ENCODE data around the gene SMAD7. TPM values are rescaled to one million over a fixed set of nuclear protein-coding genes. Genes with fewer than 3 reads are reported as not detected.
A peak's percentile ranks its signal among the peaks of the same experiment; 100 is the strongest.

The SMAD7 gene
- total and polyA plus RNA-seq, 9 donors: 10.7 to 36.5 (median 13.7) TPM

DNA sequence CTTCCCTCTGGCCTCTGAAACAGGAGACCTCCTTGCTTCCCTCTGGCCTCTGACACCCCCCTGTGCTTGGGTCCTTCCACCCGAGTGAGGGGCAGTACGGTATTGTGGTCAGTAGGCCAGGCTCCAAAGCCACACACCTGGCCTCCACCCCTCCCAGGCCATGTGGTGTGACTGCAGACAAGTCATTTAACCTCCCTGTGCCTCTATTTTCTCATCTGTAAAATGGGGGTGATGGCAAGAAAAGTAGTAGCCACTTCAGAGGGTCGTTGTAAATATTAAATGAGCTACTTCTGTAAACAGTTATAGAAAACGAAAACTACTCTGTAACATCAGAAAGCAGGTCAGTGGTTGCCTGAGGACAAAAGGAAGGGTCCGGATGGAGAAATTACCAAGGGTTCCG is 74.2 kb downstream of the SMAD7 start:
- no peak for TF ChIP-seq POLR2A (IDR thresholded peaks at IDR 0.05)
- TF ChIP-seq, protein P1, sequence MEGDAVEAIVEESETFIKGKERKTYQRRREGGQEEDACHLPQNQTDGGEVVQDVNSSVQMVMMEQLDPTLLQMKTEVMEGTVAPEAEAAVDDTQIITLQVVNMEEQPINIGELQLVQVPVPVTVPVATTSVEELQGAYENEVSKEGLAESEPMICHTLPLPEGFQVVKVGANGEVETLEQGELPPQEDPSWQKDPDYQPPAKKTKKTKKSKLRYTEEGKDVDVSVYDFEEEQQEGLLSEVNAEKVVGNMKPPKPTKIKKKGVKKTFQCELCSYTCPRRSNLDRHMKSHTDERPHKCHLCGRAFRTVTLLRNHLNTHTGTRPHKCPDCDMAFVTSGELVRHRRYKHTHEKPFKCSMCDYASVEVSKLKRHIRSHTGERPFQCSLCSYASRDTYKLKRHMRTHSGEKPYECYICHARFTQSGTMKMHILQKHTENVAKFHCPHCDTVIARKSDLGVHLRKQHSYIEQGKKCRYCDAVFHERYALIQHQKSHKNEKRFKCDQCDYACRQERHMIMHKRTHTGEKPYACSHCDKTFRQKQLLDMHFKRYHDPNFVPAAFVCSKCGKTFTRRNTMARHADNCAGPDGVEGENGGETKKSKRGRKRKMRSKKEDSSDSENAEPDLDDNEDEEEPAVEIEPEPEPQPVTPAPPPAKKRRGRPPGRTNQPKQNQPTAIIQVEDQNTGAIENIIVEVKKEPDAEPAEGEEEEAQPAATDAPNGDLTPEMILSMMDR (IDR thresholded peaks at IDR 0.05): no peak
- TF ChIP-seq EP300 (IDR thresholded peaks at IDR 0.05): no peak
- H3K4me1 ChIP-seq (ENCODE audit: insufficient read depth): no peaks in the 10 kb centered on the region
- peak in 2 of 5 donors; percentile 7 to 19 for DNase-seq
- H3K27ac ChIP-seq: no peak overlapping the region
- H3K27me3 ChIP-seq: no peaks in the 10 kb centered on the region
- intact Hi-C loops (cut with DNase I): no loop called here
- H3K4me3 ChIP-seq: no peak overlapping the region
- 89 to 95% (median 92%) methylated on average over 6 of the region's 6 CpGs for WGBS, 3 donors
- H3K36me3 ChIP-seq: no peaks in the 10 kb centered on the region
- no peaks in the 10 kb centered on the region for H3K9me3 ChIP-seq

DNA sequence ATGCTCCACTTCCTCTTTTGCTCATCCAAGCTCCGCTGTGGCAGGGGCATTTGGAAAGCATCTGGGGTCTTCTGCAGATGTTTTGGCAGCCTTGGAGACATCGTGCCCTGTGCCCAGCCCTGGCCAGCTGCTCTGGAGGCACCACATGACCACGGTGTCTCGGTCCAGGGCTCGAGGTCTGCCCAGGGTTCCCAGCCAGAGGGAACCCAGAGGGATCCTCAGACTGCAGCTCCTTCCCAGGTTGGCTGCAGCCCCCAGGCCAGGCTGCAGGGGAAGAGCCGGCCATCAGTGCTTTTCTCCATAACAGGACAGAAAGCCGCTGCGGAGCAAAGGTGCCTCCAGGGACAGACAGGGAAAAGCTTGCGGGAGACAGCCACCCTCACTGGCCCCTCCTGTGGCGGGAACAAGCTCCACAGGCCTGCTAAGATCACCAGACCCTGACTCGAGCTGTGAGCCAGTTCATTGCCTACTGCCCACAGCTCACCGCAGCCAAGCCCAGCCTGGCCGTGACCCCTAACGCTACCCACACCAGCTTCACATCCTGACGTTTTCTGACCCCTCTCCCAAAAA is 74.7 kb downstream of the SMAD7 start:
- H3K4me3 ChIP-seq: no peak overlapping the region
- H3K9me3 ChIP-seq: no peaks in the 10 kb centered on the region
- peak in 2 of 5 donors; percentile 21 to 32 for DNase-seq
- H3K27ac ChIP-seq: no peak overlapping the region
- TF ChIP-seq POLR2A (IDR thresholded peaks at IDR 0.05) (no peak), EP300 (IDR thresholded peaks at IDR 0.05) (no peak)
- TF ChIP-seq, protein P1 (IDR thresholded peaks at IDR 0.05): no peak
- intact Hi-C loops (cut with DNase I): no loop called here
- no peaks in the 10 kb centered on the region for H3K36me3 ChIP-seq
- WGBS, 3 donors: 66 to 73% (median 67%) methylated on average over 15 of the region's 15 CpGs
- no peaks in the 10 kb centered on the region for H3K4me1 ChIP-seq (ENCODE audit: insufficient read depth)
- no peaks in the 10 kb centered on the region for H3K27me3 ChIP-seq

DNA sequence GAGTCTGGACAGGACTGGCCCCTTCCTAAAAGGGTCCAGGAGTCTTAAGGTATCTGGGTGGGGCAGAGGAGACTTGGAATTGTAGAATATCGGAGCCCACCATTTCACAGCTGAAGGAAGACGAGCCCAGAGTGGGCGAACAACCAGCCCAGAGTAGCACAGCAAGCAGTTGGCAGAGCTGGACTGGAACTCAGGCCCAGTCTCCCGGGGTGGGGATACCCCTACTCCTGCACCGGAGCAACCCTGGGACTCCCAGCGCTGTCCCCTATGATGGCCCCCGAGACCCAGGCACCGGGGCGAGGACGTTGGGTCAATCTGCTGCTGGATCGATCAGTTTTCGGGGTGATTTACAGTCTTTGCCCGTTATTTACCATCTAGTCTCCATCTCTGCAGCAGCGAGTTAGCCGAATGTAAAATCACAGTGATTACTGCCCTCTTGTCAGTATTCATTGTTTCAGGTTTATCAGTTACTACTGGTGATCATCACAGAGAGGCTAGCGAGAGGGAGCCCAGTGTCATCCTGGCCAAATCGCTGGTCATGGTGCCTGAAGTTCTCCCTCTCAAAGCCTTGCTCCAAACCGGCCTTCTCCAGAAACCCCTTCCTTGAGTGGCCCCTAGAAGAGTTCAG is 75.3 kb downstream of the SMAD7 start:
- no peaks in the 10 kb centered on the region for H3K9me3 ChIP-seq

DNA sequence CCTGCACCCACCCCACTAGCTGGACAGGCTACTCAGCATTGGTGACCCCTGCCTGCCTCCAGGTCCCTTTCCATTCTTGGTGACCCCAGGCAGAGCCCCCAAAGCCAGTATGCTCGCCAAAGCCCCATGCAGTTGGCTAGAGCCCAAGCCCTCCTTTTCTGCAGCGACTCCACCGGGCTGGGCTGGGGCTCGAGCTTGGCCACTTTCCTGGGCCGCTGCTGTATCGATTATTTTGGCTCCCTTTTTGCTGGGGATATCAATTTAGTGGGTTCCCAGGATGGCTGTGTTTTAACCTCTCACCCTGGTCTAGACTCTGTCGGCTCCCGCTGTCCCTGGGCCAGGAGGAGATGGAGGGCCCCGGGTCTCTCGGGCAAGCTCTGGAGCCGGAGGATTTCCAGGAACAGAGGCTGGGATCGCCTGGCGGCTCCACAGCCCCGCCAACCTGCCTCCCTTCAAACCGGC is 76.0 kb downstream of the SMAD7 start:
- intact Hi-C loops (cut with DNase I): no loop called here
- Histone ChIP-seq H3K27me3 (no peaks in the 10 kb centered on the region), H3K9me3 (no peaks in the 10 kb centered on the region), H3K4me1 (ENCODE audit: insufficient read depth) (no peaks in the 10 kb centered on the region), H3K27ac (no peak overlapping the region), H3K4me3 (no peak overlapping the region), H3K36me3 (no peaks in the 10 kb centered on the region)
- DNase-seq: no peak
- WGBS, 3 donors: 85 to 89% (median 86%) methylated on average over 15 of the region's 15 CpGs
- TF ChIP-seq POLR2A (IDR thresholded peaks at IDR 0.05) (no peak), EP300 (IDR thresholded peaks at IDR 0.05) (no peak)
- TF ChIP-seq, protein P1 (IDR thresholded peaks at IDR 0.05): no peak

More for the DNA sequence above, 75.3 kb downstream of the SMAD7 start:
- Histone ChIP-seq H3K4me3 (no peak overlapping the region), H3K4me1 (ENCODE audit: insufficient read depth) (no peaks in the 10 kb centered on the region), H3K27ac (no peak overlapping the region), H3K27me3 (no peaks in the 10 kb centered on the region), H3K36me3 (no peaks in the 10 kb centered on the region)
- 93 to 96% (median 95%) methylated on average over 18 of the region's 18 CpGs for WGBS, 3 donors
- intact Hi-C loops (cut with DNase I): no loop called here
- TF ChIP-seq POLR2A (IDR thresholded peaks at IDR 0.05) (no peak), EP300 (IDR thresholded peaks at IDR 0.05) (no peak)
- TF ChIP-seq, protein P1 (IDR thresholded peaks at IDR 0.05): no peak
- peak in 2 of 5 donors; percentile 14 to 20 for DNase-seq

Data from ovary (tissue), 9 donors.